GM12873 (cell line): Measurements from ENCODE around the gene BPIFA2.

Source experiments
- TF ChIP-seq, protein P1 (sequence below): IDR thresholded peaks from 2 replicates; pipeline ENCODE4 v1.5.1; 2012; ENCODE audit warnings: low read depth, mild to moderate bottlenecking, moderate library complexity, low read length, control low read depth; ENCODE audit not compliant: insufficient read depth; ENCODE audit errors: missing control alignments

The BPIFA2 gene

DNA sequence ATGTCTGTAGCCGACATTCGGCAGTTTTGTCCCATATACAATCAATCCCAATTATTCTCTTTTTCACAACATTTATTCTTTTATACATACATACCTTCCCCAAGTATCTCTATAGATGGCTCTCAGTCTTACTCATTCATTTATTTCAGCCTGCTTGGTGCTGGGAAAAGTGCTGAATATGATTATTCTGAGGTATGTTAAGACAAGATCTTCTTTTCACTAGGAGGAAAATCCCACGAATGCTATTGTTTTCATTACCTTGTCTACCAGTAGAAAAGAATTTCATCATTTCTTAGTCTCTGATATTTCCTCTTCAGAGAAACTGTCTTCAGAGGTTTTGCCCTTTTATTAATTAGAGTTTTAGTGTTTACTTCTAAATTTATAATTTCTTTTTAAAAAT is 35.5 kb downstream of the BPIFA2 start:
- TF ChIP-seq, protein P1, sequence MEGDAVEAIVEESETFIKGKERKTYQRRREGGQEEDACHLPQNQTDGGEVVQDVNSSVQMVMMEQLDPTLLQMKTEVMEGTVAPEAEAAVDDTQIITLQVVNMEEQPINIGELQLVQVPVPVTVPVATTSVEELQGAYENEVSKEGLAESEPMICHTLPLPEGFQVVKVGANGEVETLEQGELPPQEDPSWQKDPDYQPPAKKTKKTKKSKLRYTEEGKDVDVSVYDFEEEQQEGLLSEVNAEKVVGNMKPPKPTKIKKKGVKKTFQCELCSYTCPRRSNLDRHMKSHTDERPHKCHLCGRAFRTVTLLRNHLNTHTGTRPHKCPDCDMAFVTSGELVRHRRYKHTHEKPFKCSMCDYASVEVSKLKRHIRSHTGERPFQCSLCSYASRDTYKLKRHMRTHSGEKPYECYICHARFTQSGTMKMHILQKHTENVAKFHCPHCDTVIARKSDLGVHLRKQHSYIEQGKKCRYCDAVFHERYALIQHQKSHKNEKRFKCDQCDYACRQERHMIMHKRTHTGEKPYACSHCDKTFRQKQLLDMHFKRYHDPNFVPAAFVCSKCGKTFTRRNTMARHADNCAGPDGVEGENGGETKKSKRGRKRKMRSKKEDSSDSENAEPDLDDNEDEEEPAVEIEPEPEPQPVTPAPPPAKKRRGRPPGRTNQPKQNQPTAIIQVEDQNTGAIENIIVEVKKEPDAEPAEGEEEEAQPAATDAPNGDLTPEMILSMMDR, result no peak

DNA sequence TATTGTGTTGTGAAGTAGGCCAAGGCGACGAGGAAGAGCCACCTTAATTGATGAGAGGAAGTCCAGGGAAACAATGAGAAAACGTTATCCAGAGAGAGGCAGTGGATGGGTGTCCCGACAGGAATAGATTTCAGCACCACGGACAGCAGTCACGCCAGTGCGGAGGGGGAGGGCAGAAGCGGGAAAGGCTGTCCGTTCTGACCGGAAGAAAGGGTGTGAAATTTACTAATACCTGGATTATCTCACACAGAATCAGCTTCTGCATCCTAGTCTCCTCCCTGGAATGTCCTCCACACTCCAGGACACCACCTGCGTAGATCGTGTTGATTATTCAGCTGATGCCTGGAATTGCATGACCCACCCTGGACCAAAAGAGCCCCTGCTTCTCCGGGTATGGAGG is 41.8 kb downstream of the BPIFA2 start:
- TF ChIP-seq, protein P1, result no peak

DNA sequence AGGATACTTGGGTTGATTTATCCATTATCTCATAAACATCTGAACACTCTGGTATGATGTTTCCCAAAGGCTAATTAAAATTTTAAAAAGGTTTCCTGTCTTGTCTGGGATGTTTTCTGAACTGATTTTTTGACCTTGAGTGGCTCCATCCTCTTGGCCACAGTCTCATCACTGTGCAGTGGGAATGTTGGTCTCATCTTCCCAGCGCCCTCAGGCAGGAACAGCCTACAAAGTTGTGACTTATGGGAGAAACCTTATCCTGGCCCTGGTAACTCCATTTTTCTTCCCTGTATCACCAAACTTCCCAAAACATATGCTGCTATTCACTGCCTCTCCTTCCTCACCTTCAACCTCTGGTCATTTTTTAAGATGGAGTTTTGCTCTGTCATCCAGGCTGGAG is 42.4 kb downstream of the BPIFA2 start:
- TF ChIP-seq, protein P1, result no peak

DNA sequence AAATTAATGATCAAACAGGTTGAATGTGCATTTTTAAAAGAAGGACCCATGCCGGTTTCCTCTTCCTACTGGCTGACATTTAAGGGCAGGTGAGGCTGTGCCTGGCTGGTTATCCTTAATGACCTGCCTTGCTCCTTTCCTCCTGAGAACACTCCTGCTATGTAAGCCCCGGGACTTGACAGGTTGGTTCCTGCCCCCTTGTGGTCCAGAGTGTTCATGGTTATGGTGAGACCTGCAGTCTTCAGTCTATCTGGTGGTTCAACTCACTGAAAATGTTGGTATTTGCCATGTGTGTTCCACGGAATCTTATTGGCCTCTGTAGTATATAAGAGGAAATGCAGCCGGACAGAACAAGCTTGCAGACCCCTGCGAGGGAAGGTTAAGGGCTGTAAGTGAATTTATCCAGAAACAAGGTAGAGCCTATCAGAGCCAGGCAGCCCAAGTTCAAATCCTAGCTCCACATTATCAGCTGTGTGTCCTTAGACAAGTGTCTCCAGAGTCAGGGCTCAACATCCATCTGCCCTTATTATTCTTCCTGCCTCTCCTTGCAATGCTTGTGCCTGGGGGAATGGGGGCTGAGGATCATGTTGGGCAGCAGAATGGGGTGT is 44.0 kb downstream of the BPIFA2 start:
- TF ChIP-seq, protein P1, result peak; percentile 70

DNA sequence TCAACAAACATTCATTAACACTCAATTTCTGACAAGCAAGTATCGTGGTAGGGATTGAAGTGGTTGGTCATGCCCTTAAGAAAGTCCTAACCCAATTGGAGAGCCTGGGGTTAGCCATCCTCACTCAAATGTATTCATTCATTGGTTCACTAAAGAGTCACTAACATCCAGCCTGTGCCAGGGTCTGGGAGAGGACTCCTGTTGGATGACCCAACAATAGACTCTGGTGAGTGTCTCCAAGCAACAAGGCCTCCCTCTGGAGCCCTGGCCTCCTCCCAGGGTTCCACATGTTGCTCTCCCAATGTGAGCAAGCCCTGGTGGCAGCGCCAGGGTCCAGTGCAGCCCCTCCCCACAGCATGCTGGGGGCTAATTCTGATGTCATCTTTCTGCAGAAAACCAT is 49.1 kb downstream of the BPIFA2 start, which contains the start of gene BPIFA3:
Gene BPIFA3 (plus strand): TSS at position 301 of the 400 bp plus-strand sequence. CDS start 185 bp downstream, outside the sequence.
- TF ChIP-seq, protein P1, result no peak

DNA sequence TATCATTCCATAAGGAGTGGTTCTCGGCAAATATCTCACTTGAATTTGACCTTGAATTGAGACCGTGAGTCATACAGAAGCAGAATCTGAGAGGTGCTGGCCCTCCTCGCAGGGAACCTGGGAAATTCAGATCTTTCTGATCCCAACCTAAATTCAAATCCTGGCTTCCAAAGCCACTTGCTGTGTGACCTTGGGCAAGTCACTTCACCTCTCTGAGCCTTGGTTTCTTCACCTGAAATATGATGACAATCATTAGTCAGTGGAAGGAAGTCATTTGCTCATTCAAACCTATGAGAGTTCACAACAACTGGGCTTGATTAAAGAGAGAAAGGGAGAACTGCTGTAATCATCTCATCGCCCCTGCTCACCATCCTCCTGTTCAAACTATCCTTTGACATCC is 56.4 kb downstream of the BPIFA2 start:
- TF ChIP-seq, protein P1, result no peak

DNA sequence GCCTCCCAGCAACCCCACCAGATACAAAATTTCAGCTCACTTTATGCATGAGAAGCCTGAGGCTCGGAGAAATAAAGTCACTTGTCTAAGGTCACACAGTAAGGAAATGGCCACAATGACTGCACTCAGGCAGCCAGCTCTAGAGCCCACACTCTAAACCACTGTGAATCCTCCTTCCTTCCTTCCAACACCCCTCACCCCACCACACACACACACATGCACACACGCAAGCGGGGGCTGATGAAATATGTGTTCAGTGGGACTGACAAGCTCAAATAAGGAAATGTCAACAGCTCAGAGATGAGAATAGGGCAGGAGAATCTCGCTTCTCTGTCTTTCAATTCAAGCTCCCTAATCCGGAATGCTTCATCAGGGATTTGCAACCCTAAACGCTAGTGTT is 61.9 kb downstream of the BPIFA2 start:
- TF ChIP-seq, protein P1, result no peak
